Raji (cell line): ENCODE data around the gene OR6C65.

Experiments
- POLR2A ChIP-seq: IDR thresholded peaks from 2 replicates; pipeline ENCODE4 v1.6.1; 2011; ENCODE audit warnings: low read depth, low read length, control low read depth; ENCODE audit not compliant: insufficient read depth

Gene OR6C65

DNA sequence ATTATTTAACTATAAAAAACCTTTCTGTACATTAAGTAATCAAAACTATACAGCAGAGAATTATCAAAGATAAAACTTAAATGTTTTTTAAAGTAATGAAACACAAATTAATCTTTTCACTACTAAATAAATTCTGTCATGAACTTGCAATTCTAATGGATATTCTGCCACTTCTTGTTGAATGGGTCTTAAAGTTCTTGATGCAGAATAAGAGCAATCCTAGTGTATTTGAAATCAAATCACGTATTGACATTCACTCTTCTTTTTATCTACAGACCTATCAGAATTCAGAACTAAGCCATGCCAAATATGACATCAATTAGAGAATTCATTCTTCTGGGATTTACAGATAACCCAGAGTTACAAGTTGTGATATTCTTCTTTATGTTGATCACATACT lies at the start of gene OR6C65:
TSS of gene OR6C65 (plus strand) at position 301 of the 400 bp plus-strand sequence. CDS start at position 301, 0 bp downstream.
- no peak for TF ChIP-seq POLR2A

DNA sequence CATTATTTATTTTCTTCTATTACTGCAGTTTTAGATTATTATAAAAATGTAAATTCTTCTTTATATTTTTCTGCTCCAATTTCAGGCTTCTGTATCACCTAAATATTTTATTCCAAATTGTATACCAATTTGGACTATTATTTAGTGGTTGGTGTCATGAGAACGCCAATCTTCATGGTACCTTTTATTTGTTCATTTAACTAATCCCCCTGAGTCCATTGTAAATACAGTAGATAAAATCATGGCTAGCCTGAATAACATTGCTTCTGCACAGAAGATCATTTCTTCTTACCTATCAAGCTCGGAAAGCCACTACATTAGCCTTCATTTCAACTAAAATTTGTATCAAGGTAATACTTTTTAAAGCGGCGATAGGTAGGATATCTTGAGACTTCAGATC lies 37.7 kb upstream of the OR6C65 start, which contains the start of gene OR6C75:
TSS of gene OR6C75 (plus strand) at position 301 of the 400 bp plus-strand sequence. CDS start 2,136 bp downstream, outside the sequence.
- TF ChIP-seq POLR2A, result no peak

DNA sequence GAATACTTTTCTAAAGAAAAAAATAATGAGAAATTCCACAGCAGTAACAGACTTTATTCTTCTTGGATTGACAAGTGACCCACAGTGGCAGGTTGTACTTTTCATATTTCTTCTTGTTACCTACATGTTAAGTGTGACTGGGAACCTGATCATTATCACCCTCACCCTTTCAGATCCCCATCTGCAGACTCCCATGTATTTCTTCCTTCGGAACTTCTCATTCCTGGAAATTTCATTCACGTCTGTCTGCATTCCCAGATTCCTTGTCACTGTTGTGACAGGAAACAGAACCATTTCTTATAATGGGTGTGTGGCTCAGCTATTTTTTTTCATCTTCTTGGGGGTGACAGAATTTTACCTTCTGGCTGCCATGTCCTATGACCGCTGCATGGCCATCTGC lies 35.2 kb upstream of the OR6C65 start:
- TF ChIP-seq POLR2A, result no peak

DNA sequence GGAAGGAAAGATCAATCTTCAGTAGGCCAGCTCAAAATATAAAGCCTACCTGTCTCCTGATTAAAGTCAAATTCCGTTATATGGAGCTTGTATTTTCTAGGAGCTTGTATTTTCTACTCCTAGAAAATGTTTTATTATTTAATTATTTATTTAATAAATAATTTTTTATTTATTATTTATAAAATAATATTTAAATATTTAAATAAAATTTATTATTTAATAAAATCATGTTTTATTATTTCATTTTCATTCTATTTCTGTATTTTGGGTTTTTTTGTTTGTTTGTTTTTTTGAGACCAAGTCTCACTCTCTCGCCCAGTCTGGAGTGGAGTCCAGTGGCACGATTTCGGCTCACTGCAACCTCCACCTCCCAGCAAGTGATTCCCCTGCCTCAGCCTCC lies 27.8 kb upstream of the OR6C65 start:
- TF ChIP-seq POLR2A, result no peak

DNA sequence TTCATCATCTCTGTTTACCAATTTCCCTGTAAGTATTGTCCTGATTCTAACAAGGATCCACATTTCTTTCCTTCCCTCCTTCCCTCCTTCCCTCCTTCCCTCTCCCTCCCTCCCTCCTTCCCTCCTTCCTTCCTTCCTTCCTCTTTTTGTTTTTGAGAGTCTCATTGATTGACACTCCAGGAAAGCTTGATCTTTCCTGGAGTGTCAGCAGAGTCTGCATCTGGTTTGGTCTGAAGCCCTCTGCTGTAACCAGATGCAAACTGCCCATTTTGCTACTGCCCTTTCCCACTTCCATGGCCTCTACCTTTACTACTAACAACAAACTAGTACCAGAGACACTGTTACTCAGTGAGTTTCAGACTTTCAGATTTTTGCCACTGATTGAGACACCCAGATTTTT lies 14.4 kb upstream of the OR6C65 start:
- TF ChIP-seq POLR2A, result no peak

DNA sequence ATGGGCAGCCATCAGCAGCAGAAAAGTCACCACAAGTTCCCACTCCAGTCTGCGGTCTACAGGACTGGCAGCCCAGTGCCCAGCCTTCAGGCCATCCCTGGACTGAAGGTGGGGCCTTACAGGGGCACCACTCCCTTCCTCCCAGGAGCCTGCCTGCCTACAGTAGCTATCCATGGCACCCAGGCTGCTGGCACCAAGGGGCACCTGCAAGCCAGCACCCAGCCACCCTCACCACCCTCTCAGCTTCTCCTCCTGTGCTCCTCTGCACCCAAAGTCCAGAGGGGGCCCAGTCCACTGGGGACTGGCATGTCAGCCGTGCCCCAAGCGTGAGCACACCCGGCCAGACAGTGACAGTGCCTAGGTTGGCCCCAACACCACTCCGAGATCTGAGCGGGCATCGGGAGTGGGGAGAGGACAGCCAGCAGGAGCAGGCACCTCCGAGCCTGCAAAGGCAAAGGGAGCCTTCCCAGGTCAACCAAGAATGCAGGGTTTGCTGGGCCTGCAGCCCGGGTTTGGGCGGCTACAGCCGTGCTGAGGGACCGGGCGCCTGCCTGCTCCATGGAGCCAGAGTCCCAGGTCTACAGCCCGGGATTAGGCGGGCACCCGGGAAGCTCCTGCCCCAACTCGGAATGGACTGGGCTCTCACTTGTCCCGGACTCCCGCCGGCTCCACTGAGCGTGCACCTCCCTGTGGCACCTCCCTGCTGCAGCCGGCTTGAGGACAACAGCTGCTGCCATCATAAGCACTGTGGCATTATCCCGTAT lies 8.1 kb upstream of the OR6C65 start:
- TF ChIP-seq POLR2A, result no peak

DNA sequence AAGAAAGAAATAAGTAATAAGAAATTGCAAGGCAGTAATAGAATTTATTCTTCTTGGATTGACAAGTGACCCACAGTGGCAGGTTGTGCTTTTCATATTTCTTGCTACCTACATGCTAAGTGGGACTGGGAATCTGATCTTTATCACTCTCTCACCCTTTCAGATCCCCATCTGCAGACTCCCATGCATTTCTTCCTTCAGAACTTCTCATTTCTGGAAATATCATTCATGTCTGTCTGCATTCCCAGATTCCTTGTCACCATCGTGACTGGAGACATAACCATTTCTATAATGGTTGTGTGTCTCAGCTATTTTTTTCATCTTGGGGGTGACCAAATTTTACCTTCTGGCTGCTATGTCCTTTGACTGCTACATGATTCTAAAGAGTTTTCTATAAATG lies 4.0 kb upstream of the OR6C65 start:
- TF ChIP-seq POLR2A, result no peak

DNA sequence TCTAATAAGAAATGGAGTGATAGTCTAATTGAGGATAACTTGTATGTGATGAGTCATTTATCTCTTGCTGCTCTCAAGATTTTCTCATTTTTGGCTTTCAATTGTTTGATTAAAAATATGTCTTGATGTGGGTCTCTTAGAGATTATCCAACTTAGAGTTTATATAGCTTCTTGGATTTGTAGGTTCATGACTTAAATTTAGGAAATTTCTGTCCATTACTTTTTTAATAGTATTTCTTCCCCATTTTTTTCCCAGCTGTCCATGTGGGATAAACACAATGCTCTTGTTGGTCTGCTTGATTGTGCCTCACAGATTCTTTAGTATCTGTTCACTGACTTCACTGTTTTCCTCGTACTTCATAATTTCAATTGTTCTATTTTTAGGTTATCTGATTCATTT lies 7.5 kb downstream of the OR6C65 start:
- TF ChIP-seq POLR2A, result no peak

DNA sequence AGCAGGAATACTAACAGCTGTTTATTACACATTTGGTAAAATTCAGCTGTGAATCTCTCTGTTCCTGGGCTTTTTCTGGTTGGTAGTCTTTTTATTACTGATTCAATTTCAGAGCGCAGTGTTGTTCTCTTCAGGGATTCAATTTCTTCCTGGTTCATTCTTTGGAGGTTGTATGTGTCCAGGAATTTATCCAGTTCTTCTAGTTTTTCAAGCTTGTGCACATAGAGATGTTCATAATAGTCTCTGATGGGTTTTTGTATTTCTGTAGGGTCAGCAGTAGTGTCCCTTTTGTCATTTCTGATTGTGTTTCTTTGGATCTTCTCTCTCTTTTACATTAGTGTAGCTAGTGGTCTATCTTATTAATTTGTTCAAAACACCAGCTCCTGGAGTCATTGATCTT lies 16.6 kb downstream of the OR6C65 start:
- TF ChIP-seq POLR2A, result no peak

DNA sequence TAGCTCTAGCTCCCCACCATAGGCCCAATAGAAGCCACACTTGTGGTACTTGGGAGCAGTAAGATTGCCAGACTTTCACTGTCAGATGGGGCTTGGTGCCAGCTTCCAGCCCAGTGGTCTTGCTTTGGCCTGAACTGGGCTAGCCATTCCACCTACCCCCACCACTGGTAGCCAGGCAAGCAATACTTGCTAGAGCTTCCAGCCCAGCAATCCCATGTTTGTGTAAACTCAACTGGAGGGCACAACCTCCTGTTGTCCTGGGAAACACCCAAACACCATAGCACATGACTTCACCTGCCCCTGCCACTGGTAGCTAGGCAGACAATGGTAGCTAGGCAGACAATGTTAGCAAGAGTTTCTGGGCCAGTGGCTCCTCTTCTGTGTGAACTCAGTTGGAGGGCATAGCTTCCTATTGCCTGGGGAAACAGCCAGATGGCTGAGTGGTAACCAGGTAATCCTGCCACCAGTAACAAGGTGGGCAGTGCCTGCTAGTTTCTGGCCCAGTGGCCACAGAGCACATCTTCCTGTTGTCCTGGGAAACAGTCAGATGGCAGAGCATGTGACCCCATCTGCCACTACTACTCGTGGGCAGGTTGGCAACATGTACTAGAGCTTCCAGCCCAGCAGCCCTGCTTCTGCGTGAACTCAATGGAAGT lies 20.1 kb downstream of the OR6C65 start:
- no peak for TF ChIP-seq POLR2A

DNA sequence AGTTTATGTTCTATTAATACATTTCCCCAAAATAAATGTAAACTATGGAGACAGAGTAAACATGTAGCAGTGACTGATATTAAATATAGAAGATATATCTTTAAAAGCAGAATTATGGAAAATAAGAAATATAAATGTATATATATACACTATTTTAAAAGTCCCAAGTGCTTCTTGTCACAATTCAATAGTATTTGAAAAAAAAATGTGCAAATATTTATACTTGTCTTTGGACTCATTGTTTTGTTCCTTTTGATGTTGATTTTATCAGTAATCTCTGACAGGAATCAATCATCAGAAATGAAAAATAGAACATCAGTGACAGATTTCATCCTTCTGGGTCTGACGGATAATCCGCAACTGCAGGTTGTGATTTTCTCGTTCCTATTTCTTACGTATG lies 25.6 kb downstream of the OR6C65 start, which contains the start of gene OR6C76:
TSS of gene OR6C76 (plus strand) at position 301 of the 400 bp plus-strand sequence. CDS start at position 301, 0 bp downstream.
- TF ChIP-seq POLR2A, result no peak

DNA sequence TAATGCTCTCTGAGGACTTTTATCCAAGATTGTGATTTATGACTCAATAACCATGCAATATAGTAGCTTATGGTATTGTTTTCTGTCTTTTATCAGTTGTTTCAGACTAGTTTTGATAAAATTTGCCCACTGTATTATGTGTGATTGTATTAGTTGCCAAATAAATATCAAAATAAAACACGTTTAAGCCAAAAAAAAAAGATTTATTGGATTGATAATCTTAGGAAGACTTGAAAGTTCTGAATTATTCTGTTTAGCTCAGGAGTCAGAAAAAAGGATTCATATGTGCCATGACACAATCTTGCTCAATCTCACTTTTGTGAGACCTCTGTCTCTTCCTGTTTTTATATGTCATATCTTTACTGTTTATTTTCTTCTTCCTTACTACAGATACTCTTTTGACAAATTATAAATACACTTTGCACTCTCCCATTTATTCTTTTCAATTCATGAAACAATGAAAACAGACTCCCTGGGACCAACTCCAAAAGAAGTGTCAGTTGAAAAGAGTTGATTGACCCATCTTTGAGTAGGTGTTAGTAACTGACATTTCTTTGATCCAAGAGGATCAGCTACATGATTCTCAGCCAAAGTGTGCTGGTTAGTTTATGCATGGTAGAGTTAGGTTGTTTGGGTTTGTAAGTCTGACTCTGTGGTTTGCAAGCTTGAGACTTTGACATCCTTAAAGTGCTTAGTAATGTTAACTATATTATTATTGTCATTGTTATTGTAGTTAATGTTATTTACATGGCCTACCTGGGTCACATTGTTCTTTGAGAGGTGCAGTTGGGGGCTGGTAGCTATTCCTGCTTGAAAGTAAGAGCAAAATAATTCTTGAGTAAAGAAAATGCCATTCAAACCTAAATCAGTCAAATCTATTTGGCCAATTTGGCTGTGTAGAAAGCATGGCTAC lies 28.3 kb downstream of the OR6C65 start:
- TF ChIP-seq POLR2A, result no peak

DNA sequence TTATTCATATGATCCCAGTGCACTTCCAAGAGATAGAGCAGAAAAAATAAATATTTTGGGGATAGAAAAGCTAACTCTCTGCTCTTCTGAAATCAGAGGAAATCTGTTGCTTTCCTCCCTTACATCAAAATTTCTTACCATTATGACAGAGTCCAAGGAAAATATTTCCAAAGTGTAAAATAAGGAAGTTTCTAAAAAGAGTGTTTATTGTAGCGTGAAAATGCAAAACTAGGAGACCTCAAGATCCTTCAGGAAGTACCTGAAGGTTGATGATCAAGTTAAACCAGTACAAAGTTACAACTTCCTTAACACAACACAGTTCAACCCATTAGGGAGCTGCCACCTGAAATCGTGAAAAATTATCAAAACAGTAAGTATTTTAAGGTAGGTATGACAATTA lies 43.4 kb downstream of the OR6C65 start, which contains the start of gene OR6C2:
TSS of gene OR6C2 (plus strand) at position 301 of the 400 bp plus-strand sequence. CDS start 8,138 bp downstream, outside the sequence.
- TF ChIP-seq POLR2A, result no peak

DNA sequence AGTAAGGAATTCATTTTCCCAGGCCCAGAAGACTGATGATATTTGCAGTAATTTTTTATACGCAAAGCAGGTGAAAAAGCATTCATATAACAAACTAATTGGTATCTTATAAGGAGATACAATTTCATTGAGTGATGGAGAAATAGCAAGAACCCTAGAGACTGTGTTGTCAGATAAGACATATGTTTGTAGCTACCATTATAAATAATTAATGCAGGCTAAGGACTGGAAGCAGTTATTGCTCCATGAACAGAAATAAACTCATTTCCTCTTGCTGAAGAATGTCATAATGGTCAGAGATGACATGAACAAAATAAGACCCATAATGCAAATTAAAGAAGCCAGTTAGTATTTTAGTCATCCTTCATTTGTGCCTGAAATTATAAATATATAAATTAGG lies 45.0 kb downstream of the OR6C65 start:
- no peak for TF ChIP-seq POLR2A

DNA sequence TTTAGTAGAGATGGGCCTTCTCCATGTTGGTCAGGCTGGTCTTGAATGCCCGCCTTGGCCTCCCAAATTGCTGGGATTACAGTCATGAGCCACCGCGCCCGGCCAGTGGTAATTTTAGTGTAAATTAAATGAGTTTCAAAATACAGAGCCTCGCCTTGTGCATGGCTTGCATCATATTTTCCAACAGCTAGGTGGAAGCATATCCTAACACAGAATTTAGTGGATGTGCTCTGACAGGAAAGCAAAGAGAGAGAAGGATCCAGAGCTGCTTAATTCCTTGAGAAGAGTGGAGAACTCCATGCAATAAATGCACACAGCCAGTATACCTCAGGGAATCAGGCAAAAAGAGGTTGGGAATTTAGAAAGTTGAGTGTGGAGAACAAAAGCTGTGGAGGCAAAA lies 46.0 kb downstream of the OR6C65 start:
- TF ChIP-seq POLR2A, result no peak
